22Rv1 (cell line): ENCODE measurements around the gene GLCE.
"Not testable (repeated sequence)": the region's sequence is repeated elsewhere in the genome, so short reads cannot be mapped to it uniquely, and the experiment has no call there.

Experiments
- H3K27ac ChIP-seq: fragments of 450-650 bp; 2 replicates; pipeline ENCODE4 v1.5.1; 2017
- ZFX ChIP-seq: fragments of 450-650 bp; IDR thresholded peaks from 2 replicates; pipeline ENCODE4 v1.6.1; 2017; ENCODE audit warnings: antibody characterized with exemption, borderline replicate concordance
- TF ChIP-seq, protein P1 (sequence below): fragments of 450-650 bp; IDR thresholded peaks from 2 replicates; pipeline ENCODE4 v1.5.1; 2017; ENCODE audit warnings: mild to moderate bottlenecking

Gene GLCE

DNA sequence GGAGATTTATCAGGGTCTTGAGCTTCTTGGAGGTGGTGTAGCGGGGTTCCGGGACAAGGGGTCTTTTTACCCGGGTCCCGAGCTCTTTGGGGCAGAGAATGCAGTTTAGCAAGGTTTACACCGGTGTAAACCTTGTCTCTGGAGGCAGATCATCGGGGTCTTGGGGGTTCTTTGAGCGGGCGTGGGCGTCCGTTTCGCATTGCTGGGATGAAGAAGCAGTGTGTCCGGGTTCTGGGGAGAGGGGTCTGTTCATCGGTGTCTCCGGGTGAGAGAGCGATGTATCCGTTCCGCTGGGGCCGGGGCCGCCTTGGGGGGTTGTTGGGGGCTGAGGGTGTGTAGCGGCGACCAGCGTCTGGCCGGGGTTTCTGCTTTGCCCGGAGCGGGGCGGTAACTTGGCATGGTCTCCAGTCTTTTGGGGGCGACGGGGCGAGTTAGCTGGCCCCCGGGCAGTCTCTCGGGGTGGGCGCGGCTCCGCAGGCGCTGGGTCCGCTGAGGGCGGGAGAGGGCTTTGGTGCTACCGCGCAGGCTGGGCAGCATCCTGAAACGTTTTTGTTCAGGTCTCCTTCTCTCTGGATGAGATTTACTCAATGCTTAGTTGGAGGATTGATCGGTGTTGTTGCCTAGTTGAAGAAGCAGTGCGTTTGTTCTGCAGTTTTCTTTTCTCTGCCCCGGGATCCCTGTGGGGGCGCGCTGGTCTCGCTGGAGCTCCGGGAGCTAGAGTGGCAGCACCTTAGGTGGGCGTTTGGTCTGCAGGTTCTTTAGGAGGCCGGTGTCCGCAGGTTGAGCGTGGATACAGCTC, 843 bp downstream of the GLCE start:
- TF ChIP-seq ZFX, result no peak
- TF ChIP-seq, protein P1, sequence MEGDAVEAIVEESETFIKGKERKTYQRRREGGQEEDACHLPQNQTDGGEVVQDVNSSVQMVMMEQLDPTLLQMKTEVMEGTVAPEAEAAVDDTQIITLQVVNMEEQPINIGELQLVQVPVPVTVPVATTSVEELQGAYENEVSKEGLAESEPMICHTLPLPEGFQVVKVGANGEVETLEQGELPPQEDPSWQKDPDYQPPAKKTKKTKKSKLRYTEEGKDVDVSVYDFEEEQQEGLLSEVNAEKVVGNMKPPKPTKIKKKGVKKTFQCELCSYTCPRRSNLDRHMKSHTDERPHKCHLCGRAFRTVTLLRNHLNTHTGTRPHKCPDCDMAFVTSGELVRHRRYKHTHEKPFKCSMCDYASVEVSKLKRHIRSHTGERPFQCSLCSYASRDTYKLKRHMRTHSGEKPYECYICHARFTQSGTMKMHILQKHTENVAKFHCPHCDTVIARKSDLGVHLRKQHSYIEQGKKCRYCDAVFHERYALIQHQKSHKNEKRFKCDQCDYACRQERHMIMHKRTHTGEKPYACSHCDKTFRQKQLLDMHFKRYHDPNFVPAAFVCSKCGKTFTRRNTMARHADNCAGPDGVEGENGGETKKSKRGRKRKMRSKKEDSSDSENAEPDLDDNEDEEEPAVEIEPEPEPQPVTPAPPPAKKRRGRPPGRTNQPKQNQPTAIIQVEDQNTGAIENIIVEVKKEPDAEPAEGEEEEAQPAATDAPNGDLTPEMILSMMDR, result no peak
- H3K27ac ChIP-seq, result no peak overlapping the region; the same call in 1 of the 2 replicates

DNA sequence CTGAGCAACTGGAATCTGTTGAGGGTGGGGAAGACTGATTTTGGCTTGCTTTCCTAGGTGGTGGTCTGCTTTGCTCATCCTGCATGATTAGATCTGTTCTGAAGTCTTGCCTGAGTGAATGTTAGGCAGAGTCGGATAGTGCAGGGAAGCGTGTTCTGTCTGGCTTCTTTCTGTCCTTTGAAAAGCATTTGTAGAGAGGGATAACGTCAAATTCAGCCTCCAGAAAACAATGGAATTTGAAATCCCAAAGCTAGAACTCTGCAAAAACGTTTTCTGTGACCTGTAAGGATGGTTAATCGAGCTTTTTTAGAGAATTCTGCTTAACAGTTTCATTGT, 1.4 kb downstream of the GLCE start:
- no peak overlapping the region for H3K27ac ChIP-seq
- TF ChIP-seq, protein P1, result no peak
- no peak for TF ChIP-seq ZFX

DNA sequence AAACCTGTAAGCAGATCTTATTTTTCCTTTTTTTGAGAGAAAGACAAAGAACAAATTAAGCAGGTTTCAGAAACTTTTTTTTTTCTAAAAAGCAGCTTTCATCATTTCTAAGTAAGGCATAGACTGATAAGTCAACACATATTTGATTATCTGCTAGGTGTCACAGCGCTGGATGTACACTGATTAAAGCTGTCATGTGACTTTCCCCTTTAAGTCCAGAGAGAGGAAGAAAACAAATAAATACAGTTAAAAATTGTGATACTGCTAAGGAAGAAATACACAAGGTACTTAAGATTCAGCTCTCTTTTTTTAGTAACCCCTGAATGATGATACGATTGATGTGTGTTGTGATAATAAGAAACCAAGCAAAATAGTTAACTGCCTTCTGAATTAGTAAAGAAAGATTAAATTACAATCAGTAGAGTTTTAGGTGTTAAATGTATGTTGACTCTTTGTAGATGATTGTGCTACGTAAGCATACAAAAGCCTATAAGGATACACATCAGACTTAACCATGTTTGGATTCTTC, 2.8 kb downstream of the GLCE start:
- no peak overlapping the region for H3K27ac ChIP-seq
- TF ChIP-seq, protein P1, result no peak
- no peak for TF ChIP-seq ZFX

DNA sequence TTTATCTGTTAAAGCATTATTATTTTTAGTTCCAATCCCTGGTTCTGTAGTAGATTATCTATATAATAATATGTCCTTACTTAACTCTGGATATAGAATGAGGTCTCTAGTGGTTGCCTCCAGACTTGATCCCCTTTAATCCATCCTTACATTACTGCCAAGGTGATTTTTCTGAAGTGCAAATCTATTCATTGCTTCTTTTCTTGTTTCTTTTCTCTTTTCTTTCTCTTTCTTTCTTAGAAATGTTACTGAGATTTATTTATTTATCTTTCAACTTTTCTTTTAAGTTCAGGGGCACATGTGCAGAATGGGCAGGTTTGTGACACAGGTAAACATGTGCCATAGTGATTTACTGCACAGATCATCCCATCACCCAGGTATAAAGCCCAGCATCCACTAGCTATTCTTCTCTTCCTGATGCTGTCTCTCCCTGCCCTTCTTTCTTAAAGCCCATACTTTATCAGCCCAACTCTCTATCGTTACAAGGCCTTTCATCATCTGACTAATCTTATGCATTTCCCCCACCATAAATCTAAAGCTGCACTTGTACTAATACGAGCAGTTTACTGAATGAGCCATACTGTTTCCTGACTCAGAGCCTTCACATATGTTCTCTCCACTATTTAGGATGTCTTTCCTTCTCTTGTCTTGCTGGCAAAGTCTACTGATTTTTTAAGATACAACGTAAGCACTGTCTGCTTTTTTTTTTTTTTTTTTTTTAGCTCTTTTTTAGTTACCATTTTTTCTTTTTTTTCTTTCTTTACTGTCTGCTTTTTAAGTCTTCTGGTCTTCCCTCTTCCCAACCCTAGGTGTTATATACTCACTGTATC, 4.6 kb downstream of the GLCE start:
- no peak overlapping the region for H3K27ac ChIP-seq

DNA sequence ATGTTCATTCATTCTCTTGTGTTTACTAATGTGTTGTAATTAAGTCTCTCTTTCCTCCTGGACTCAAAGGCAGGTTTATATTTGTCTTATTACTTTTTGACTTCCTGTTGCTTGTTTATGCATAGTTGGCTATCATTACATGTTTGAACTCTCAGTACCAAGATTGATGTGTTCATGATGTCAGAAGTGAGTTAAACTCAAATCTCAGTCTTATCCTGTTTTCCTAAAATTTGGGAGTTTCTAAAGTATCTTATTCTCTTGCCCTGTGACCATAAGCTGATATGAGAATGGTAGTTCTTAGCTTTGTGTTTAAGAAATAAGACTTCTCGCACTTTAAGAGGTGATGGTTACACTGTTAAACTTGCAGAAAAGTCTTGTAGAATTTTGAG, 5.2 kb downstream of the GLCE start:
- no peak overlapping the region for H3K27ac ChIP-seq
- TF ChIP-seq ZFX, result no peak
- TF ChIP-seq, protein P1, result no peak

More for the DNA sequence above, 4.6 kb downstream of the GLCE start:
- TF ChIP-seq, protein P1, result no peak
- no peak for TF ChIP-seq ZFX

DNA sequence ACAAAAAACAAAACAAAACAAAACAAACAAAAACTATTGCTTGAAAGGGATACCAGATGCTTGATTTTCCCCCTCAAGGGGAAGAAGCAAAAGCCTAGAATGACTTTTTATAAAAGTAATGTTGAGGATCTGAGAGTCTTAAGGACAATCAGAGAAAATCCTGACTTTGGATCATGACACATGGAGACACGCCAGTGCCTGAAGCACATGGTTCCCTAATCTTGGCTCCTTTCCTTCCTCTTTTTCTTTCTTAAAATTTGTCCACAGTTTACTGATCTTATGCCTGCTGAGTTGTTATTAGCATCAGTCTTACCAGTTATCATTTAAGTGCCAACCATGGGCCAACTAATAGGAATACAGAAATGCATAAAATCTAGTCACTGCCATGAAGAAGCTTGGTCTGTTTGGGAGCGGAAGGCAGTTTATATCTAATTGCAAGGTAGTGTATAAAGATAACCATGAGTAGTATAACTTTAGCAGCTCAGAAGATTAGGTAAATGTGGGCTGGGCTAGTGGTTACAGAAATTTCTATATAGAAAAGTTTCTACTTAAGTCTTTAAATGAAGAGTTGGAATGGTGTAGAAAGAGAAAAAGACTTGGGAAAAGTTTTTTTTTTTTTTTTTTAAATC, 6.9 kb downstream of the GLCE start:
- TF ChIP-seq, protein P1, result no peak
- no peak for TF ChIP-seq ZFX
- H3K27ac ChIP-seq, result no peak overlapping the region

DNA sequence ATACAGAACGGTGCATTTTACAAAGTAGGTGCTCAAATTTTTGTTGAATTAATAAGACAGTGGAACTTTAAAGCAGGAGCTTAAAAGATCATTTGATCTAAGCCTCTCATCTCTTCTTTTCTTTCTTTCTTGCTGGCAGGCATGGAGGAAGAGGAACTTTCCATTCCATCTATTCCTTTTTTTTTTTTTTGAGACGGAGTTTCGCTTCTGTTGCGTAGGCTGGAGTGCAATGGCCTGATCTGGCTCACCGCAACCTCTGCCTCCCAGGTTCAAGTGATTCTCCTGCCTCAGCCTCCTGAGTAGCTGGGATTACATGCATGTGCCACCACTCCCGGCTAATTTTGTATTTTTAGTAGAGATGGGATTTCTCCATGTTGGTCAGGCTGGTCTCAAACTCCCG, 7.9 kb downstream of the GLCE start:
- not testable (repeated sequence) for H3K27ac ChIP-seq

DNA sequence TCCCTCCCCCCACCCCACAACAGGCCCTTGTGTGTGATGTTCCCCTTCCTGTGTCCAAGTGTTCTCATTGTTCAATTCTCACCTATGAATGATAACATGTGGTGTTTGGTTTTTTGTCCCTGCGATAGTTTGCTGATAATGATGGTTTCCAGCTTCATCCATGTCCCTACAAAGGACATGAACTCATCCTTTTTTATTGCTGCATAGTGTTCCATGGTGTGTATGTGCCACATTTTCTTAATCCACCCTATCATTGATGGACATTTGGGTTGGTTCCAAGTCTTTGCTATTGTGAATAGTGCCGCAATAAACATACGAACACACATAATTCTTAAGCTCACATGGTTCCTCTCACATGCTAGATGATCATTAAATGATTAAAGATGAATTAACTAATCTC, 9.1 kb downstream of the GLCE start:
- not testable (repeated sequence) for H3K27ac ChIP-seq
